NCI-H82 (cell line): ENCODE results near the gene PEBP1.
A peak's percentile ranks its signal among the peaks of the same experiment; 100 is the strongest.
"Not testable (repeated sequence)": the region's sequence is repeated elsewhere in the genome, so short reads cannot be mapped to it uniquely, and the experiment has no call there.

Source experiments
- DNase-seq: peaks from one replicate; lab custom pipeline; 2025; lab: John Stamatoyannopoulos, UW

The PEBP1 gene

DNA sequence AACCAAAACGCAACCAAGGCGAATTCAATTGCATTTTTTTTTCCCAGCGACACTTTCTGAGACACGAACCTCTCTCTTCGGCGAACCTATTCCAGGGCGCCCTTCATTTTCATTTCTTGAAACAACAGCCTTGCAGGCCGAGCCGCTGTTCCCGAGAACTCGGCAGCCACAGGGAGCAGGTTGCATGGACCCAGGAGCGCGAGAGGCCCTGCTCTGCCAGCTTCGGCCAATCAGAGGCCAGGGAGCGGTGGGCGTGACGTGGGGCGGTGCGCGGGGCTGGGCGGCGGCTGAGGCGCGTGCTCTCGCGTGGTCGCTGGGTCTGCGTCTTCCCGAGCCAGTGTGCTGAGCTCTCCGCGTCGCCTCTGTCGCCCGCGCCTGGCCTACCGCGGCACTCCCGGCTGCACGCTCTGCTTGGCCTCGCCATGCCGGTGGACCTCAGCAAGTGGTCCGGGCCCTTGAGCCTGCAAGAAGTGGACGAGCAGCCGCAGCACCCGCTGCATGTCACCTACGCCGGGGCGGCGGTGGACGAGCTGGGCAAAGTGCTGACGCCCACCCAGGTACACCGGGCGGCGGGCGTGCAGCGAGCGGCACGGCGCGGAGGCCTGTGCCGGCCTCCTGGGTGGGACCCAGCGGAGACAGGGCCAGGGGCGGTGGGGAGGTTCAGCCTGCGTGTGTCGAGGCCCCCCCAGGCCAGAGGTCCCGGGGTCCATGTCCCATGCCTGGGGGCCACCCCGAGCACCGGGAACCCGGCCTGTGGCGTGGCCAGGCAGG, at the start of gene PEBP1:
TSS of gene PEBP1 (plus strand) at position 337 of the 771 bp plus-strand sequence. CDS start at position 423, 86 bp downstream.
- DNase-seq: peak; percentile 93

DNA sequence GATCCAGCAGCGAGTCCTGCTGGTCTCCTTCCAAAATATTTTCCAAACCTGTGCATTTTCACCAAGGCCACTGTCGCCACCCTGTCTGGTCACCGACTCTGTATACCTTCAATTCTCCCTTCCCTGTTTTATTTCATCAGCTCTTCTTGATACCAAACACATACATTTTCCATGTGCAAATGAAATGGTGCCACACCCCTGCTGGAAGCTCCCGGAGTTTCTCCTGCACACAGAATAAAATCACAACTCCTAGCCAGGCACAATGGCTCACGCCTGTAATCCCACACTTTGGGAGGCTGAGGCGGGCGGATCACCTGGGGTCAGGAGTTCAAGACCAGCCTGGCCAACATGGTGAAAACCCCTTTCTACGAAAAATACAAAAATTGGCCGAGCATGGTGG, 46.1 kb upstream of the PEBP1 start:
- no peak for DNase-seq

DNA sequence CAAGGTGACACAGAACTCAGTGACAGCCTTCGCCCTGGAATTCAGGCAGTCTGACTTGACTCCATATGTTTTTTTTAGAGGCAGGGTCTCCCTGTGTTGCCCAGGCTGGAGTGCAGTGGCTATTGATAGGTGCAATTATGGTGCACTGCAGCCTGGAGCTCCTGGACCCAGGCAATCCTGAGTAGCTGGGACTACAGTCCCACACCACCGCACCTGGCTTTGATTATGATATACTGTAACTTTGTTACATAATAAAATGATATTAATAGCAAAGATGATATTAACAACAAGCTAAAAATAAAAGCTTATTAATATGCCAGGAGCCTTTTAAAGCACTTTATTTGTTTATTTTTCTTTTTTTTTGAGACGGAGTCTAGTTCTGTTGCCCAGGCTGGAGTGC, 41.9 kb upstream of the PEBP1 start:
- DNase-seq: no peak

DNA sequence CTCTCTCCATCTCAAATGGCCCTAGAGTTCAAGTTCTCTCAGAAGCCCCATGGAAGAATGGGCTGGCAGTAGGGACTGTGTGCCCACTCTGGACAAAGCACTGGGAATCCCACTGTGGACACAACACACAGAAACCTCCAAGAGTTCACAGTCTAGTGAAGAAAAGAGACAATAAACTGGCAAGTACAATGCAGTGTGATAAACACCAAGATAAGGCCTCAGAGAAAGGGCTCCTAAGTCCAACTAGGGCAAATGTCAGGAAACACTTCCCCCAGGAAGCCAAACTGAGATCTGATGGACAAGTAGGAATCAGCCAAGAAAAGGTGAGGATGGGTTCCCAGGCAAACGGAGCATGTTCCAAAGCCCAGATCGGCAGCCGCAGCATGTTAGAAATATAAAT, 37.5 kb upstream of the PEBP1 start:
- DNase-seq: no peak

- DNase-seq: peak; percentile 52
Observed at GRCh38 chr12:118098911-118099671, 36.8 kb upstream of the PEBP1 start.

GRCh38 chr12:118101051-118101450, 34.9 kb upstream of the PEBP1 start:
- no peak for DNase-seq

DNA sequence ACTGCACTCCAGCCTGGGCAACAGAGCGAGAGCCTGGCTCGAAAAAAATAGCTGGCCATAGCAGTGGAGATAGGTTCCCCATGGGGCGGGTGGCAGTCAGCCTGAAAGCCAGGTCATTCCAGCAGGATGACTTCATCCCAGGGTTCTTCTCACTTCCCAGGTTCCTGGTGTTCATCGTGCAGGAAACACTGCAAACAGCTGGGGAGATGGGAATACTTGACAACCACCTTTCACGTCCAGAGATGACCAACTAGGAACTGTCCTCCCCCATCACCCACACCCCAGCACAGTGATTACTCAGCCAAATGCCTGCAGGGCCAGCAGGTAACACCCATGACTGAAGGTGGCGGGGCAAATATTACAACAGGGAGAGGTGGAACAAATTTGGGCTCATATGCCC, 33.9 kb upstream of the PEBP1 start:
- DNase-seq: no peak

DNA sequence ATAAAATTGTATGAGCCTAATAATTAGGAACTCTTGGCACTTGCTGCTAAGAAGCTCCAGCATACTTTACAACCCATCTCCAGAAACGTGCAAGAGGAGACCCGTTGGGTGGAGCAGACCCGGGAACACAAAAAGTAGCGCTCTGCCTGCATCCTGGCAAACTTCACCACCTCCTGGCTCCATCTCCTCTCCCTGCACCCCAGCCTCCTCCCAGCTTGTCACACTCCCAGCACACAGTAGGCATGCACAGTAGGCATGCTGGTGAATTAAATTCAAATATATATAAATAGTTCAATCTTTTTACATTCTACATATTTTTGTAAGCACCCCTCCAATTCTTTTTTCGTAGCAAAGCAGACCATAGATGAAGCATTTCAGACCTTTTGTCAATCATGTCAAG, 33.3 kb upstream of the PEBP1 start:
- no peak for DNase-seq

- DNase-seq: peak; percentile 63
Observed at GRCh38 chr12:118103201-118103600, 32.7 kb upstream of the PEBP1 start.

- peak; percentile 87 for DNase-seq
Observed at GRCh38 chr12:118103601-118104382, 32.1 kb upstream of the PEBP1 start, which contains the start of gene VSIG10. Gene VSIG10, minus strand, starts transcription at chr12:118104011. Its CDS starts 340 bp downstream, at chr12:118103671.

DNA sequence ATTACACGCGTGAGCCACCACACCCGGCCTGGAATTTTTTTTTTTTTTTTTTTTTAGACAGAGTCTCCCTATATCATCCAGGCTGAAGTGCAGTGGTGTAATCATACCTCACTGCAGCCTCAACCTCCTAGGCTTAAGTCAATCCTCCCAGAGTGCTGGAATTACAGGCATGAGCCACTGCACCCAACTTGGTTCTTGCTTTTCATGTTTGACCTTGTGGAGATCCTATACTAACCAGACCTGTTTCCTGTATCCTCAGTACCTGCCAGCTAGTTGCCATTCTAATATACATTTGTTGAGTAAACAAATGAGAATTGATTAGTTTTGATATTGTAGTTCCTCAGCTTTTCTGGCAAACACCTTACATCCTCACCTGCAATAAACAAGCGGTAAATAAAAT, 28.9 kb upstream of the PEBP1 start:
- DNase-seq: peak; percentile 64

DNA sequence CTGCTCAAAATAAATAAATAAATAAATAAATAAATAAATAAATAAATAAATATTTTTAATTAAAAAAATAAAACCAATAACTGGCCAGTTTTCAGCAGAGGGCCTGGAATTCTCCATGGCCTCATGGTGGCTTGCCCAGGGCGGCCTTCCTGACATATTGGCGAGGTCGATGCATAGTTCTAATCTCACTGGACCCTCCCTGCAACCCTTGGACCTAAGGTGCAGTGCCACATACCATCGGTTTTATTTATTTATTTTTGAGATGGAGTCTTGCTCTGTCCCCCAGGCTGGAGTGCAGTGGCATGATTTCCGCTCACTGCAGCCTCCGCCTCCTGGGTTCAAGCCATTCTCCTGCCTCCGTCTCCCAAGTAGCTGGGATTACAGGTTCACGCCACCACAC, 28.2 kb upstream of the PEBP1 start:
- DNase-seq: no peak

DNA sequence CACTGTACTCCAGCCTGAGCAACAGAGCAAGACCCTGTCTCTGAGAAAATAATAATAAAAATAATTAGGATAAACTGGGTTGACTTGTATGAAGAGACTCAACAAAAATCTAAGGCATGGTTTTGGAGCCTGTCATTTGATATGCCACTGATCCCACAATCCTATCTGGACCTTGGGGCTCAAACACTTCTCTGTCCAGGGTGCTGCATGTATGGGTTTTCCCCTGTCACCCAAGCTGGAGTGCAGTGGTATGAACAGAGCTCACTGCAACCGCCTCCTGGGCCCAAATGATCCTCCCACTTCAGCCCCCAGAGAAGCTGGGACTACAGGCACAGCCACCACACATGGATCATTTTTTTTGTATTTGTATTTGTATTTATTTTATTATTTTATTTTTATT, 26.8 kb upstream of the PEBP1 start:
- no peak for DNase-seq

DNA sequence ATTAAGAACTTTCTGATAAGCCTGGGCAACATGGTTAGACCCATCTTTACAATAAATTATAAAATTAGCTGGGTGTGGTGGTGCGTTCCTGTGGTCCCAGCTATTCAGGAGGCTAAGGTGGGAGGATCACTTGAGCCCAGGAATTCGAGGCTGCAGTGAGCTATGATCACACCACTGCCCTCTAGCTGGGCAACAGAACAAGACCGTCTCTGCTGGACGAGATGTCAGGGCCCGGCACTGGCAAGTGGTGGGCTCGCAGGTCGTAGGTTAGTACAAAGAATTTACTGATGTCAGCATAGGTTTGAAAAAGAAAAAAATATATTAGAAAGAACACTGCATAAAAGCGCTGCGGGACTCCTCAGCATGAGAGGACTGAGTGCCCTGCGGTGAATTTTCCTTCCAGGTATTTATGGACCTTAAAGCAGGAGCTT, 16.5 kb upstream of the PEBP1 start:
- DNase-seq: no peak

DNA sequence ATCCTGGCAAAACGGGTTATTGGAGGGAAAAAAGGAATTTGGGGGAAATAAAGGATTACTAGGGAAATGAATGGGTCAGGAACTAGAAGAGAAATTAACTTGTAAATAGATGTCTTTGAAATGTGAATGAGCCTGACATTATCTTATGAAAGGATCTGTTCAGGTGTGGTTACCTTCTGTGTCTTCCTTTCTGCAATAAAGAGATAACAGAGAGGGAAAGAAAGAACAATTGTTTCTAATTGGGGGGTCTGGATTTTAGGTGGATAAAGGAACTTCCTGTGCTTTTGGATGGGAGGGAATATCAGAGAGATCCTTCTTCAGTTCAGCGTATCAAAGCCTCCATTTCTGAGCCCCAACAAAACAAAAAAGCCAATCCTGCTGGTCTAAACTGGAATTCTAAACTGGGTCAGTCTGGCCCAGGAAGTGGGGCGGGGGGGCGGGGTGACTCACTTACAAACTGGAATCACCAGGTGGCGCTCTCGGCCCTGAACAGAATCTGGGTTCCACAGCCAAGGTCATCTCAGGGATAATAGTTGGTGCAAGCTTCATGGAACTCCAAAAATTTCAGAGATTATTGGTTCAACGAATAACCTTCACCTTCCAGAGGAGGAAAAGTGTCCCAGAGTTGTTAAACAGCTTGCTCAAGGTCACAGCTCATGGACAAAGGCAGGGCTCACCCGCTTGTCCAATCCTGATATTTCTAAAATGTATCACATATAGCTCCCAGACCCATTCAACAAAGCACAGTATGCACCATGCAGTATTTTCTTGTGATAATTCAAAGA, 15.2 kb upstream of the PEBP1 start:
- DNase-seq: peak; percentile 80

DNA sequence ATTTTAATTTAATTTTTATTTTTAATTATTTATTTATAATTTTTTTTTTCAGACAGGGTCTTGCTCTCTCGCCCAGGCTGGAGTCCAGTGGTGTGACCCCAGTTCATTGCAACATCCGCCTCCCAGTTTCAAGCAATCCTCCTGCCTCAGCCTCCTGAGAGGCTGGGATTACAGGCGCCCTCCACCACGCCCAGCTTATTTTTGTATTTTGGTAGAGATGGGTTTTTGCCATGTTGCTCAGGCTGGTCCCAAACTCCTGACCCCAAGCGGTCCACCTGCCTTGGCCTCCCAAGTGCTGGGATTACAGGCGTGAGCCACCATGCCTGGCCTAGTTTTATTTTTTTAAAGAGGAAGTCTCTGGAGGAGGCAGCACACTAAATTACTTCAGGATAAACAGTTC, 13.7 kb upstream of the PEBP1 start:
- DNase-seq: no peak

DNA sequence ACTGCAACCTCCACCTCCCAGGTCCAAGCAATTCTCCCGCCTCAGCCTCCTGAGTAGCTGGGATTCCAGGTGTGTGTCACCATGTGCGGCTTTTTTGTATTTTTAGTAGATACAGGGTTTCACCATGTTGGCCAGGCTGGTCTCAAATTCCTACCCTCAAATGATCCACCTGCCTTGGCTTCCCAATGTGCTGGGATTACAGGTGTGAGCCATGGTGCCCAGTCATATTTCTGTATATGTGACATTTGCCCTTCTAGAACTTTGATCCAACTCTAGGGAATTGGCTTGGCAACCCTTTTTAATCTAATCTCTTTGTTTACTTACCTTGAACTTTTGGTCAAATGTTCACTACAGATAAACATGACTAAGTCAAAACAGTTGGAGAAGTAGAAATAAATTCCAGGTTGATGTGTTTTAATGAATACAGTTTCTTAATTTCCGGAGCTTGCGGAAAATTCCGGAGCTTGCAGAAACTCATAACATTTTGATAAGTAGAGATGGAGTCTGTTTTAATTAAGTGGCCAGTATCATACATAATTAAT, 11.5 kb upstream of the PEBP1 start:
- DNase-seq: no peak

DNA sequence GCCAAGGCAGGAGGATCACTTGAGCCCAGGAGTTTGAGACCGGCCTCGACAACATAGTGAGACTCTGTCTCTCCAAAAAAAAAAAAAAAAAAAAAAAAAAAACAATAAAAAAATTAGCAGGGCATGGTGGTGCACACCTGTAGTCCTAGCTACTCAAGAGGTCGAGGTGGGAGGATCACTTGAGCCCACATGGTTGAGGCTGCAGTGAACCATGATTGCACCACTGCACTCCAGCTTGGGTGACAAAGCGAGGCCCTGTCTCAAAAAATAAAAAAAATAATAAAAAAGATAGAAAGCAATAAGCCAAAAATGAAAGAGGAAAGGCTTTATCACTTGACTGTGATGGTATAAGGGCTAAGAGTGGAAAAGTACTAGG, 10.2 kb upstream of the PEBP1 start:
- DNase-seq: no peak

- DNase-seq: no peak
Observed at GRCh38 chr12:118126119-118126757, 9.7 kb upstream of the PEBP1 start.

DNA sequence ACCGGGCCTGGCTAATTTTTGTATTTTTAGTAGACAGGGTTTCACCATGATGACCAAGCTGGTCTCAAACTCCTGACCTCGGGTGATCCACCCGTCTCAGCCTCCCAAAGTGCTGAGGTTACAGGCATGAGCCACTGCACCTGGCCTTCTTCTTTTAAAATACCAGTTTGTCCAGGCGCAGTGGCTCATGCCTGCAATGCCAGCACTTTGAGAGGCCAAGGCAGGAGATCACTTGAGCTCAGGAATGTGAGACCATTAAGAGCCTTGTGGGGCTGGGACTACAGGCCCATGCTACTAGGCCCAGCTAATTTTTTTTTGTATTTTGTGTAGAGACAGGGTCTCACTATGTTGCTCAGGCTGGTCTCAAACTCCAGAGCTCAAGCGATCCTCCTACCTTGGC, 8.1 kb upstream of the PEBP1 start:
- DNase-seq: no peak

- not testable (repeated sequence) for DNase-seq
Observed at GRCh38 chr12:118129436-118129835, 6.5 kb upstream of the PEBP1 start.
